SK-N-SH (cell line): ENCODE measurements around the gene ABCE1. TPM values are rescaled to one million over a fixed set of nuclear protein-coding genes. Genes with fewer than 3 reads are reported as not detected.

Experiments used
- CTCF ChIA-PET: fragments of 300-600, 350-600 bp; formaldehyde crosslinking; extraction: SDS; loops from one replicate; lab custom pipeline; 2021; lab: Yijun Ruan, JAX
- POLR2A ChIA-PET: fragments of 350-600 bp; sonication (Branson Sonifier 250); formaldehyde crosslinking; extraction: SDS; loops from one replicate; lab custom pipeline; 2020; ENCODE audit warnings: antibody characterized with exemption, inconsistent platforms; lab: Yijun Ruan, JAX
- DNase-seq: peaks from one replicate; pipeline ENCODE4 v3.0.0; 2012
- H2AFZ ChIP-seq: fragments of 200-600 bp; sonication (generic); 2 replicates; pipeline ENCODE4 v1.8.1; 2016; ENCODE audit warnings: antibody characterized with exemption, mild to moderate bottlenecking, low read depth
- H3F3A ChIP-seq: fragments of 200-600 bp; sonication (generic); replicated peaks from 2 replicates; pipeline ENCODE3; 2016; ENCODE audit warnings: antibody characterized with exemption, mild to moderate bottlenecking; ENCODE audit not compliant: insufficient read depth
- H3K27ac ChIP-seq, 2 experiments: fragments of 200-500 bp in 1 of 2; fragments of 200-600 bp in 1 of 2; sonication (Bioruptor generic) in 1 of 2; sonication (generic), shearing (Covaris generic) in 1 of 2; 2 replicates each; pipeline versions ENCODE4 v1.5.1 to v1.6.1; 2014 to 2016; ENCODE audit warnings: low read depth in 2 of 2, inconsistent platforms in 1 of 2, low read length in 1 of 2, mild to moderate bottlenecking in 1 of 2, mixed read lengths in 1 of 2
- H3K27me3 ChIP-seq: fragments of 200-600 bp; sonication (generic), shearing (Covaris generic); 2 replicates; pipeline ENCODE4 v1.6.1; 2016; ENCODE audit warnings: mixed run types; ENCODE audit not compliant: insufficient read depth
- H3K36me3 ChIP-seq, 2 experiments: fragments of 200-500 bp in 1 of 2; fragments of 200-600 bp in 1 of 2; sonication (Bioruptor generic) in 1 of 2; sonication (generic) in 1 of 2; replicated peaks in 1 of 2; 2 replicates each; pipeline versions ENCODE3 to v1.5.1; 2014 to 2016; ENCODE audit warnings: low read length in 1 of 2, mild to moderate bottlenecking in 1 of 2; ENCODE audit not compliant: insufficient read depth in 2 of 2, control insufficient read depth in 1 of 2
- H3K4me1 ChIP-seq, 2 experiments: fragments of 200-500 bp in 1 of 2; fragments of 200-600 bp in 1 of 2; sonication (Bioruptor generic) in 1 of 2; sonication (generic), shearing (Covaris generic) in 1 of 2; 2 replicates each; pipeline versions ENCODE4 v1.5.1 to v1.6.1; 2014 to 2016; ENCODE audit warnings: low read depth in 1 of 2, low read length in 1 of 2, mixed run types in 1 of 2; ENCODE audit not compliant: insufficient read depth in 2 of 2, control insufficient read depth in 1 of 2
- H3K4me2 ChIP-seq: fragments of 200-600 bp; sonication (generic), shearing (Covaris generic); 2 replicates; pipeline ENCODE4 v1.6.1; 2017; ENCODE audit warnings: mixed run types
- H3K4me3 ChIP-seq, 2 experiments: fragments of 200-500 bp in 1 of 2; fragments of 200-600 bp in 1 of 2; sonication (Bioruptor generic) in 1 of 2; sonication (generic), shearing (Covaris generic) in 1 of 2; 2 replicates each; pipeline versions ENCODE4 v1.5.1 to v1.8.1; 2014 to 2016; ENCODE audit warnings: low read depth in 2 of 2, inconsistent platforms in 1 of 2, low read length in 1 of 2, mild to moderate bottlenecking in 1 of 2, mixed read lengths in 1 of 2, moderate library complexity in 1 of 2
- H3K79me2 ChIP-seq: fragments of 200-600 bp; sonication (generic); 2 replicates; pipeline ENCODE4 v1.8.1; 2017; ENCODE audit warnings: mild to moderate bottlenecking; ENCODE audit not compliant: insufficient read depth
- H3K9ac ChIP-seq: fragments of 200-600 bp; sonication (generic); 2 replicates; pipeline ENCODE4 v1.6.1; 2017; ENCODE audit warnings: mixed run types
- H3K9me2 ChIP-seq: fragments of 200-600 bp; sonication (generic); 2 replicates; pipeline ENCODE4 v1.6.1; 2017; ENCODE audit warnings: mixed run types
- H3K9me3 ChIP-seq: fragments of 200-600 bp; sonication (generic); 2 replicates; pipeline ENCODE4 v1.6.1; 2017; ENCODE audit warnings: mixed run types, mild to moderate bottlenecking, moderate library complexity
- H4K20me1 ChIP-seq: fragments of 200-600 bp; sonication (generic); 2 replicates; pipeline ENCODE4 v1.6.1; 2017; ENCODE audit warnings: mild to moderate bottlenecking, mixed run types; ENCODE audit not compliant: insufficient read depth
- EZH2phosphoT487 ChIP-seq: fragments of 200-600 bp; sonication (generic); IDR thresholded peaks from 2 replicates; pipeline ENCODE4 v1.6.1; 2017; ENCODE audit warnings: low read depth, mixed run types, mild to moderate bottlenecking, antibody characterized with exemption, moderate library complexity, borderline replicate concordance
- GATA2 ChIP-seq: sonication (generic); formaldehyde crosslinking; IDR thresholded peaks from 2 replicates; pipeline ENCODE4 v1.5.0; 2020; ENCODE audit warnings: mild to moderate bottlenecking, missing genetic modification reagents
- NFIC ChIP-seq: IDR thresholded peaks from 2 replicates; pipeline ENCODE4 v1.4.0; 2012; ENCODE audit warnings: borderline replicate concordance
- NRF1 ChIP-seq: IDR thresholded peaks from 2 replicates; pipeline ENCODE4 v1.6.1; 2012; ENCODE audit warnings: low read depth, mild to moderate bottlenecking, low read length
- SMC3 ChIP-seq: IDR thresholded peaks from 2 replicates; pipeline ENCODE4 v1.6.1; 2012; ENCODE audit warnings: low read depth, low read length, improper control_type of control experiment
- TAF1 ChIP-seq: IDR thresholded peaks from 2 replicates; pipeline ENCODE4 v1.6.1; 2012; ENCODE audit warnings: low read depth, mild to moderate bottlenecking, low read length, moderate library complexity, borderline replicate concordance
- TCF12 ChIP-seq: IDR thresholded peaks from 2 replicates; pipeline ENCODE4 v1.4.0; 2012
- TEAD4 ChIP-seq: IDR thresholded peaks from 2 replicates; pipeline ENCODE4 v1.4.0; 2012; ENCODE audit warnings: mild to moderate bottlenecking, borderline replicate concordance; ENCODE audit not compliant: insufficient read depth
- USF1 ChIP-seq: IDR thresholded peaks from 2 replicates; pipeline ENCODE4 v1.4.0; 2012; ENCODE audit warnings: low read depth, borderline replicate concordance
- YY1 ChIP-seq: IDR thresholded peaks from 2 replicates; pipeline ENCODE4 v1.4.0; 2012; ENCODE audit warnings: low read depth, mild to moderate bottlenecking
- ZBTB33 ChIP-seq: IDR thresholded peaks from 2 replicates; pipeline ENCODE4 v1.4.0; 2012; ENCODE audit warnings: low read depth, borderline replicate concordance
- WGBS: methylation state at CpG from one replicate; pipeline ENCODE4 v1.1.6; 2017; ENCODE audit warnings: low lambda C conversion rate; 5-methylcytosine and 5-hydroxymethylcytosine counted together
- polyA plus RNA-seq, 3 experiments: library from polyadenylated mRNA; depleted of rRNA; stranded (reverse); fragments of >200 nt; gene quantifications; 2 replicates each; pipeline ENCODE4 v1.2.3, GENCODE V29; 2012

The ABCE1 gene
- polyA plus RNA-seq, 1 of the 3 experiments (the other 2 are of a cell fraction), result 48.3 TPM

GRCh38 chr4:145148980-145149379, 50.9 kb downstream of the ABCE1 start:
- Histone ChIP-seq H3K4me3 (no peak overlapping the region), H4K20me1 (no peaks in the 10 kb centered on the region), H3K4me1 (no peaks in the 10 kb centered on the region), H3K36me3 (peaks cover 81 to 83% of the 10 kb centered on the region in 2 experiments), H3K27ac (no peak overlapping the region), H3K9me3 (no peaks in the 10 kb centered on the region), H3K9ac (no peak overlapping the region), H3F3A (no peaks in the 10 kb centered on the region), H3K79me2 (no peaks in the 10 kb centered on the region), H3K4me2 (no peak overlapping the region), H3K27me3 (no peaks in the 10 kb centered on the region), H3K9me2 (no peaks in the 10 kb centered on the region), H2AFZ (no peak overlapping the region)
- POLR2A ChIA-PET, result no interaction called here
- TF ChIP-seq TEAD4 (no peak), EZH2phosphoT487 (no peak), TCF12 (no peak), NFIC (no peak), TAF1 (no peak), NRF1 (no peak), USF1 (no peak), SMC3 (no peak), YY1 (no peak)
- DNase-seq, result no peak
- 92% methylated on average over 3 of the region's 3 CpGs for WGBS
- CTCF ChIA-PET, result no interaction called here

- ChIA-PET CTCF (interaction anchor here (0.9 to 1.4 kb wide), 3 partner anchors 14 to 26 kb away, joined by 3 read pairs; no protein-coding TSS in a partner anchor), POLR2A (no interaction called here)
- no peak overlapping the region for H3K4me3 ChIP-seq
- peaks cover 55 to 69% of the 10 kb centered on the region in 2 experiments for H3K36me3 ChIP-seq
- WGBS, result 94% methylated on average over 2 of the region's 2 CpGs
- H3K27ac ChIP-seq, result no peak overlapping the region
- peaks cover 3% of the 10 kb centered on the region; the same call in 1 of the 2 replicates for H3K79me2 ChIP-seq
- DNase-seq, result no peak
- no peaks in the 10 kb centered on the region for H3K9me3 ChIP-seq
- H3K9ac ChIP-seq, result no peak overlapping the region
- no peak overlapping the region for H3K4me2 ChIP-seq
- H4K20me1 ChIP-seq, result no peaks in the 10 kb centered on the region
- TF ChIP-seq YY1 (no peak), GATA2 (no peak)
- H3K27me3 ChIP-seq, result no peaks in the 10 kb centered on the region
- no peaks in the 10 kb centered on the region for H3K9me2 ChIP-seq
- no peaks in the 10 kb centered on the region for H3K4me1 ChIP-seq
- H2AFZ ChIP-seq, result no peak overlapping the region
- no peaks in the 10 kb centered on the region for H3F3A ChIP-seq
Observed at GRCh38 chr4:145153181-145153903, 55.2 kb downstream of the ABCE1 start.

GRCh38 chr4:145153904-145154298, 55.8 kb downstream of the ABCE1 start:
- no peaks in the 10 kb centered on the region for H3K9me2 ChIP-seq
- H3K9me3 ChIP-seq, result no peaks in the 10 kb centered on the region
- no peak for TF ChIP-seq ZBTB33
- H3K4me3 ChIP-seq, result no peak overlapping the region
- no peaks in the 10 kb centered on the region for H3F3A ChIP-seq
- DNase-seq, result no peak
- no peak overlapping the region for H3K9ac ChIP-seq
- peaks cover 54 to 70% of the 10 kb centered on the region in 2 experiments for H3K36me3 ChIP-seq
- ChIA-PET POLR2A (no interaction called here), CTCF (interaction anchor here (0.6 to 1.4 kb wide), 4 partner anchors 23 to 463 kb away, joined by 3 read pairs; no protein-coding TSS in a partner anchor)
- H3K27me3 ChIP-seq, result no peaks in the 10 kb centered on the region
- H3K4me2 ChIP-seq, result no peak overlapping the region
- H3K27ac ChIP-seq, result no peak overlapping the region
- no peak overlapping the region for H2AFZ ChIP-seq
- WGBS, result 93% methylated on average over 1 of the region's 1 CpG
- no peaks in the 10 kb centered on the region for H3K4me1 ChIP-seq
- H3K79me2 ChIP-seq, result peaks cover 3% of the 10 kb centered on the region; the same call in 1 of the 2 replicates
- H4K20me1 ChIP-seq, result no peaks in the 10 kb centered on the region
